DMS79 (cell line): ENCODE data around the gene GRAMD1B.

Experiments used
- DNase-seq: peaks from one replicate; lab custom pipeline; 2025; lab: John Stamatoyannopoulos, UW

GRAMD1B gene

DNA sequence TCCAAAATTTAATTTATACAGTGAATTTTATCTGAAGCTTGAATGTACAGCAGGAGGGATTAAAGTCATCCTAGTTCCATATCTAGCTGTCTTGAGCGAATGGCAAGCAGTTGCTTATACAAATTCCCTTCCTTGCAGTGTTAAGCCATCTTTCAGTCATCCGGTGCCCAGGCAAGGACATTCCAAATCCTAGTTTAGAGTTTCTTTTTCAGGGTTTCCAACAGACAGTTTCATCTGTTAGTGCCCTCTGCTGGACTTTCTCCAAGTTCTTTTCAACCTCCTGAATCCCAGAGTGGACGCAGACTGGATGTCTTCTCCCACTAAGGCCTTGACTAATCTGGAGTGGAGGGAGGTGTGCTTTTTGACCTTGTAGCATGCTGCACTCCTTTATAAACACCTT lies 45.4 kb downstream of the GRAMD1B start:
- DNase-seq: peak; percentile 23

DNA sequence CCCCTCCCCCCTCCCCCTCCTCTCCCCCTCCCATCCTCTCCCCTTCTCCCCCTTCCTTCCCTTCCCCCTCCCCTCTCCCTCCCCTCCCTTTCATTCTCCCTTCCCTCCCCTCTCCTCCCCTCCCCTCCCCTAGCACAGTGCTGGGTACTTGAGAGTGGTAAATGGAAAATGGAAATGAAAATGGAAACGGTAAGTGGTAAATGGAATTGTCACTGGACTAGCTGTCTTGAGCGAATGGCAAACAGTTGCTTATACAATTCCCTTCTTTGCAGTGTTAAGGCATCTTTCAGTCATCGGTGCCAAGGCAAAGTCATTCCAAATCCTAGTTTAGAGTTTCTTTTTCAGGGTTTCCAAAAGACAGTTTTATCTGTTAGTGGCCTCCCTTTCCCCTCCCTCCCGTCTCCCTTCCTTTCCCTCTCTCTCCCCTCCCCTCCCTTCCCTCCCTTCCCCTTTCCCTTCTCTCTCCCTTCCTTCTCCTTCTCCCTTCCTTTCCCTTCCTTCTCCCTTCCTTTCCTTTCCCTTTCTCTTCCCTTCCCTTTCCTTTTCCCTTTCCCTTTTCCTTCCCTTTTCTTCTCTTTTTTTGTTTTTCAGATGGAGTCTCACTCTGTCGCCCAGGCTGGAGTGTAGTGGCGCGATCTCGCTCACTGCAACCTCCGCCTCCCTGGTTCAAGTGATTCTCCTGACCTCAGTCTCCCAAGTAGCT lies 47.3 kb downstream of the GRAMD1B start:
- DNase-seq: no peak

DNA sequence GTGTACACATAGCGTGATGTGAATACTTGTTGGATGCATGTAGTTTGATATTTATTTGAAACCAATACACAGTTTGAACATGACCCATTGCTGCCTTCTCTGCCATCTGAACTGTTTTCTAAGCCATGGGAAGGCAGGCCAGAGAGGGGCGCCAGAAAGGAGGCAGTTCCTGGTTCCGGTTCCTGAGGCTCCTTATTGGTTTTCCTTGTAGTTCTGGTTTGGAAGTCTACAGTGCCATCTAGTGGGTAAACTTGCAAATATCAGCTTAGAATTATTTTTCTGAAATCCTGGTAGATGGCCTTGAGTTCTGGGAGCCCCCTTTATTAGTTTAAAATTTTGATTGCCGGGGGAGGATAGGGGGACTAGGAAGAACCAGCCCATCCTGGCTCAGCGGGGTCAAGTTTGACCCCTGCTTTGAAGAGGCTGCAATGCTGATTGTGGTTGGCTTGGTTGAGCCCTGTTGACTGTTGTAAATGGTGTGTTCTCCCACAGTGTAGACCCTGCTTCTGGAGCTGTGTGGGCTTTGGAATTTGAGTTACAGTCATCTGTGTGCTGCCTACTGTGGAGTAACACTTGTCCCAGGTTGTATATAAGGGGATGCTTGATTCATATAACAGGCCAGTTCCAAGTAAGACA lies 48.4 kb downstream of the GRAMD1B start:
- peak; percentile 61 for DNase-seq

DNA sequence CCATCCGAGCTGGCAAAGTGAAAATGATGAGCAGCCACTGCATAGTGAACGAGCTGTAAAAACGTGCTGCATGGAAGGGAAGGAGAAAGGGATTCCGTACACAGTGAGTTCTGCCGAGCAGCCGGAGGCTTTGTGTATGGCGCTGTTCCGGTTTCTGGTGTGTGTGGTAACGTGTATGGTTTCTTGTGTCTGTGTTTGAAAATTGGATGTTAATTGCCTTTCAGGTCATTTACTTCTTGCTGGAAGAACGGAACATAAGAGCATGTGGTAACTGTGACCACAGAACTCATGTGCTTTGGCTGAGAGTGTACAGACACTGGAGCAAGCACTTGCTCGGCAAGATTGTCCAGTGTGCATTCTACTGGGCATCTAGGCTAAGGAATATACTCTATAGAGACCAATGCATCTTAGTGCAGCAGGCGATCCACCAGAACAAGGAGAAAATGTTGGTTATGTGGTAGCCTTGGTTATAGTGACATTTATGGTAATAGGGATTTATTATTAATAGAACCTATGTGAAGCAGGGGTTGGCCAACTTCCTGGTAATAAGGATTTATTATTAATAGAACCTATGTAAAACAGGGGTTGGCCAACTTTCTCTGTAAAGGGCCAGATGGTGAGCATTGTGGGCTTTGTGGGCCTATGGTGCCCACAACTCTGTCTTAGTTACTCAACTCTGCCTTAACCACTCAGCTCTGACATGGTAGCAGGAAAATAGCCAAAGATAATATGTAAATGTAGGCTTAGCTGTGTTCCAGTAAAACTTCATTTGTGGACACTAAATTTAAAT lies 49.2 kb downstream of the GRAMD1B start:
- no peak for DNase-seq

DNA sequence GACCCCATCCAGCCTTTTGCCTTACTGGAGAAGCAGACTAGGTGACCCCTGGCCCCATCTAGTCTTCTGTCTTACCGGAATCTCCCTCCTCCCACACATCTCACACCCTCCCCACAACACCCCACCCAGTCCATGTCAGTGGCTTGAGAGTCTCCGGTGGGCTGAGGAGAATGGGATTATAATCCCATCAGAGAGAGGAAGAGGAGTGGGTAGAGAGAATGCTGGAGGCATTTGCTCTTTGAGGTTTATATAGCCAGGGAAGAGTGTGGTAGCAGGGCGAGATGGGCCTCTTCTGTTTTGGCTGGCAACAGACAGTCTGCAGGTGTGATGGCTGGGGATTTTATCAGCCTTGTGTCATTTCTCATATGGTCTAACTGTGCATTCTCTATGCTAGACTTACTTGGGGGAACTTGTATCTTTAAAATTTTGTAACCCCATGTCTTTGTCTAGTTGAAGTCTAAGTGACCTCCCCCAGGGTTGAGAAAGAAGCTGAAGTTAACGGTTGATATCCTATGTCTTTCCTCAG lies 50.3 kb downstream of the GRAMD1B start:
- no peak for DNase-seq

DNA sequence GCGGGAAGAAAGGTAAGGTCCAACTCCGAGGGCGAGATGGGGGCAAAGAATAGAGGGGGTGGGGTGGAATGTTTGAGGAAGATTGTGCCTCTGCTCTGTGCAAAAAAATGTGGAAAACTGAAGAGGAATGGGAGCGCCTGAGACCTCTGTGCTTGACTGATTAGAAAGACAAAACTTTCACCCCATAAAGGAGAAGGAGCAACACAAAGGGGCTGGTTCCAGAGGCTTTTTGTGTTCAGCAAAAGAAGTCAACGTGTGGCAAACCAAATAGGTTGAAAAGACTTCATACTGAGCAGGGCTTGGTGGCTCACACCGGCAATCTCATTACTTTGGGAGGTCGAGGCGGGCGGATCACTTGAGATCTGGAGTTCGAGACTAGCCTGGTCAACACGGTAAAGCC lies 50.8 kb downstream of the GRAMD1B start:
- DNase-seq: no peak

DNA sequence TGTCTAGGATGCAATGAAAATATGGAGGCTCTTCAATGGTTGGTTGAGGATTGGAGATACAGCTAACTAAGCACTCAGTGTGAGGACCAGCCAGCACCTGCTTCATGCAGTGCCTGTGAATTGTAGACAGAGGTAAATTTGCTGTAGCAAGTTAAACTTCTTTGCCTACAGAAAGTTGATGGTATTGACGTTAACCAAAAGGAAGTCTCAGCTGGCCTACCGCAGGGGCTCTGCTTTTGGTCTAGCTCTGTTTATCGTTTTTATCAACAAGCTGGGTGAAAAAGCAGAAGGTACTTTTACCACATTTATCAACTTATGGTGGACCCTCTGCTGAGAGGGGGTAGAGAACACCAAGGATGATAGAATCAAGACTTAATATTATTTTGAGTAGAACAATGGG lies 51.6 kb downstream of the GRAMD1B start:
- DNase-seq: no peak

DNA sequence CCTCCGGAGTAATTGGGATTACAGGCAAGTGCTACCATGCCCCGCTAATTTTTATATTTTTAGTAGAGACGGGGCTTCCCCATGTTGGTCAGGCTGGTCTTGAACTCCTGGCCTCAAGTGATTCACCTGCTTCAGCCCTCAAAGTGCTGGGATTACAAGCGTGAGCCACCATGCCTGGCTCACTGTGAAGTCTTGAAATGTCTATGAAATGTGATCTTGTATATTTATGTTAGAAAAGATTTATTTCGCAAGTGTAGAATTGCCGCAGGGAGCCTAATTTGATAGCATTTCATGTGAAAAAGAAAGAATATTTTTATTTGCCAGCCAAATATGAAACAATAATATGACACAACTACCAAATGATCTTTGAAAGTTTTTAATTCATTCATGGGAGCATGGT lies 52.1 kb downstream of the GRAMD1B start:
- DNase-seq: no peak

DNA sequence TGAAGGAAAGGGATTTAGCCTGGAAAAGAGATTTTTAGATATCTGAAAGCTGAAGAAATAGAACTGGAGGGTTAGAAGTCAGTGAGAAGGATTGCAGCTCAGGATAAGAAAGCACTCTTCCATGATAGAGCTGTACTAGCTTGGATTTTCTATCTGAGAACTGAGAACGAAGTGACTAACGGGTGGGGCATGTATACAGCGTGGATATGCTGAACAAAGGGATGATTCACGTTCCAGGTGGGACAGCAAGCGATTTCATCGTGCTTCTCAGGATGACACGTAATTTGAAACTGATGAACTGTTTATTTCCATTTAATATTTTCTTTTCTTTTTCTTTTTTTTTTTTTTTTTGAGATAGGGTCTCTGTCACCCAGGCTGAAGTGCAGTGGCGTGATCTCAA lies 53.0 kb downstream of the GRAMD1B start:
- no peak for DNase-seq

DNA sequence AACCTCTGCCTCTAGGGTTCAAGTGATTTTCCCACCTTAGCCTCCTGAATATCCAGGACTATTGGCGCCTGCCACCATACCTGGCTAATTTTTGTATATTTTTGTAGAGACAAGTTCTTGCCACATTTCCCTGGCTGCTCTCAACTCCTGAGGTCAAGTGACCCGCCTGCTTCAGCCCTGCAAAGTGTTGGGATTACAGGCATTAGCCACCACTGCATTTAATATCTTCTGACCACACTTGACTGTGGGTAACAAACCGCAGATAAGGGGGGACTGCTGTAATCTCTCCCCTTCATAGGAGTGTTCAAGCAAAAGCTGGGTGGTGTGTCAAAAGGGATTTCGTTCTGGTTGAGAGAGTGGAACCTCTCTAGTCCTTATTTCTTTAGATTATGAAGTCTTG lies 53.4 kb downstream of the GRAMD1B start:
- no peak for DNase-seq

DNA sequence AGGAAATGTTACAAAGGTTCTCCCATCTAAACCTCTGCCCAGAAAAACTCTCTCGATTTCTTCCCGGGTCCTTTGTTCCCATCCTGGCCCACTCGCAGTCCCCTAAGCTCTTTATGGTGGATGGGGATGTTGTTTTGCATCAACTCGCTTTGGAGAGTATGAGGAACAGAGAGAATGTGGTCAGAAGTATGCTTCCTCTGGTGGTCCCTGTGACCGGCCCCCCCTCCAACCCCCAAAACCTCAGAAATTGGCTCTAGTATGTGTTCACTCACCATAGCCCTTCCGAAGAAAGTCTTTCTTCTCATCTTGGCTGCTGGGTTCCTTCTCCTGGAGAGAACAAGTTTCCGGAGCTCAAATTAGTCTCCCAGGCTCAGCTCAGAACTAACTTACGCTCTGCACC lies 54.4 kb downstream of the GRAMD1B start:
- no peak for DNase-seq

DNA sequence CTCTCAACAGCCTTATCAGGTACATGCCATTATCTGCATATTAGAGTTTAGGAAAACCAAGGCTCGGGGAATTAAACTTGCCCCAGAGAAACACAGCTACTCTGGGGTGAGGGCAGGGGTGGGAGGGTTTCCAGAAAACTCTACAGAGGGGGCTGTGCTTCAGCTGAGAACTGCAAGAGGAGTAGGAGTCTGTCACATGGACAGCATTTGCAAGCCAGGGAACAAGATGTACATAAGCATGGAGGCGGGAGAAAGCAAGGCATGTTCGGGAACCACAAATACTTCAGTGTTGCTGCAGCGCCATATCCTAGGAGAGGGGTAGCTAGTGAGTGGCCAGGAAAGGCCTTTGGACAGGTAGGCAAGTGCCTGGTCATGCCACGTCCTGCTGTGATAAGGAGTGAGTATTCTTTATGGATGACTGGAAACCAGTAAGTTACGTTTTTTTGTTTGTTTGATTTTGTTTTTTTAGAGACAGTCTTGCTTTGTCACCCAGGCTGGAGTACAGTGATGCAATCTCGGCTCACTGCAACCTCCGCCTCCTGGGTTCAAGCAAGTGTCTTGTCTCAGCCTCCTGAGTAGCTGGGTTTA lies 57.2 kb downstream of the GRAMD1B start:
- DNase-seq: peak; percentile 17

DNA sequence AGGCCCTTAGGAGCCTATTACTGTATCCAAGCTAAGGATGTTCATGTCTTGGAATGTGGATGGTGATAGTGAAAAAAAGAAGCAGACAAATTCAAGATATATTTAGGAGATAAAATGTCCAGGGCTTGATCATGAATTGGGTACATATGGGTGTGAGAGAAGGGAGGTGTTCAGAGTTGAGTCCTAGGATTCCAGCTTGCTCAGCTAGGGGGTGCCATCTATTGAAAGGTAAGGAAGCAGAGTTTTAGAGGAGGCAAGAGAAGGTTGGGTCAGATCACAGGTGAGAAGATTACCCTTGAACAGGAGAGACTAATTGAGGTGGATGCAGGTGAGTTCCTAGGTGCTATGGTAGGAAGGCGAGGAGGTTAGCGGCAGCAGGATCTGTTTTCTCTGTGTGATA lies 60.5 kb downstream of the GRAMD1B start:
- no peak for DNase-seq

DNA sequence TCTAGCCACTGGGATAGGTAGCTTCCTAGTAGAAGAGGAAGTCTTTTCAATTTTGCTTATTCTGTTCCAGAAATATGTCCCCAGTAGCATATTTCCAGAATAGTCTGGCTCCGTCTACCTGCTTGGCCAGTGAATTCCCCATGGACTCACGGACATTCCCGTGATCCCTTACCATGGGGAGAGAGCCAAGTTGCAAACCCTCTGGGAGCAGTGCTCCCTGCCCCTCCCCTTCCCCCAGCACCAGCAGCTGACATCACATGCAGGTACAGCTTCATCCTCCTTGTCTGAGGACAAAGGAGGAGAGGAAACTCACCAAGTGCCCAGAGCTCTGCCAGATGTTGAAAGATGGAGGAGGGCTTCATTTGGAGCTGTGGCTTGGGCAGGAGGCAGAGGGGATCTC lies 61.2 kb downstream of the GRAMD1B start:
- DNase-seq: no peak

DNA sequence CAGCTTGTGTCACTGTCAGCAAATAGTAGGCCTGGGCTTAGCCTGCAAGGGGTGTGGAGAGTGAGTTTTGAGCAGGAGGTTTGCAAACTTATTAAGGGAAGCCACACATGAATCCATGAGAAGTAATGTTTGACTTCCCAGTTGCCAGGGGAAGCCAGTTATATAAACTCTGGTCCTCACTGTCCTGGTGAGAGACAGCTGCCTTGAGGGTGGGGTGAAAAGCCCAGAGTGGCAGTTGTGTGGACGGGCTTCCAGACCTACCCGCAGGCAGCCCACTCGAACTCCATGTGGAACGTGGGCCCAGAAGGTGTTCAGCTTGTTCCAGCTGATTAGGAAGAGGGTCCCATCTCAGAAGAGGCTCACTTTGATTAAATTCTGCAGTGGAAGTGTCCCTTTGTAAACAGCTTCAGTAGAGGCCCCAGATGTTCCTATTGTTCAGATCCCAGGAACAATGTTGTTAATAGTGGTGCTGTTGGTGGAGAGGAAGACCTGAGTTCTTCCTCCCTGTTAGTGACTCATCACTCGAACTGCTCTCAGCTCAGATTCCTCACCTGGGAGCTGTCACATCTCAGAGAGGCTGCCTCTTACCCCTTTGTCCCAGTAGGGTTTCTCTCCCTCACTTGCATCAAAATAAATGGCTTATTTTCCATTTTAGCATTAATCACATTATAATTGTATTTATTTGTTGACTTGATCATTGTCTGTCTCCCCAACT lies 63.4 kb downstream of the GRAMD1B start:
- no peak for DNase-seq

DNA sequence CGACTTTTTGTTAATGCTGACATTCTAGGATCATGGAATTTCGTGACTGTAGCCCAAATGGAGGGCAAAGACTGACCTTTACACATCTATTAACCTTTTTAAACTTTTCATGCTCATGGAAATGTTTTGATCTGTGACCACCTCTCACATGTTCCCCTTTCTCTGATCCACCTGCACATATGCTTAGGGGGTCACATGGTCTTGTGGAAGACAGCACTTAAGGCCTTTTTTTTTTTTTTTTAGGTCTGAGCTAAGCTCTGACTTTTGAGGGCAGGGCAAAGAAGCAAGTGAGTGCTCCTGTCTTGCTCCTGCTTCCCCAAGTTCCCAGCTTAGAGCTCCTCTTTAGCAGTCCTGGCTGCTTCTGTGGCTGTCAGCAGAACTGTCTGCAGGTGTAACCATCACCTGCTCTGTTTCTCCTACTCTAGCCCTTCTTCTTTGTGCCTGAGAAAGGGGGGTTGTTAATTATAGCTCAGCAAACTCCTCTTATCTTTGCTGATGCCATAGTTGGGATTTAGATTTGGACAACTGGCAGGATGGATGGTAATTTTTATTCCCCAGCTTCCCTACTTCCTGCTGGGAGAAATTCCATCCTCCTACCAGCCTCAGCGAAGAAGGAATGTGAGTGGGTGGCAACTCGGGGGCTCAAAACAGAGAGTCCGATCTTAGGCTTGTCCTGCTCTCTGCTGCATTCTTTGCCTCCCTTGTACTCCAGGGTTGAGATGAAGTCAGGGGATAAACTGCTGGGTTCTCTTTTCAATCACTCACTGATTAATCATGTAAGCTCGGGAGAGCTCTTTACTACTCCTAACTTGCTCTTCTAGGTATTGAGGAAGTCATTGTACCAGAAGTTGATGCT lies 64.4 kb downstream of the GRAMD1B start:
- DNase-seq: no peak

DNA sequence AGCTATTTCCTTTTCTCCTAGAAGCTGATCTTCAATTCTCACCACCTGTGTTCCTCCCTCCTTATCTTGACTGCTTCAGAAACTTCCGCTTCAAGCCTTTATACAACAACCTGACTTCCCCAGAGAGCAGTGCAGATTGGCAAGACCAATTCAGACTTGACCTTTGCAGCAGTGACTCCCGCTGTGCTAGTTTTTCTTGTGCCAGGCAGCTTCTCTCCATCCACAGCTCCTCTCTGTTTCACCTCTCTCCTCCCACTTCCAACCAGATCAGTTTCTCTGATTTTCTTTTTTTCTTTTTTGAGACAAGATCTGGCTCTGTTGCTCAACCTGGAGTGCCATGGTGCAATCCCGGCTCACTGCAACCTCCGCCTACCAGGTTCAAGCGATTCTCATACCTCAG lies 74.3 kb downstream of the GRAMD1B start:
- no peak for DNase-seq

DNA sequence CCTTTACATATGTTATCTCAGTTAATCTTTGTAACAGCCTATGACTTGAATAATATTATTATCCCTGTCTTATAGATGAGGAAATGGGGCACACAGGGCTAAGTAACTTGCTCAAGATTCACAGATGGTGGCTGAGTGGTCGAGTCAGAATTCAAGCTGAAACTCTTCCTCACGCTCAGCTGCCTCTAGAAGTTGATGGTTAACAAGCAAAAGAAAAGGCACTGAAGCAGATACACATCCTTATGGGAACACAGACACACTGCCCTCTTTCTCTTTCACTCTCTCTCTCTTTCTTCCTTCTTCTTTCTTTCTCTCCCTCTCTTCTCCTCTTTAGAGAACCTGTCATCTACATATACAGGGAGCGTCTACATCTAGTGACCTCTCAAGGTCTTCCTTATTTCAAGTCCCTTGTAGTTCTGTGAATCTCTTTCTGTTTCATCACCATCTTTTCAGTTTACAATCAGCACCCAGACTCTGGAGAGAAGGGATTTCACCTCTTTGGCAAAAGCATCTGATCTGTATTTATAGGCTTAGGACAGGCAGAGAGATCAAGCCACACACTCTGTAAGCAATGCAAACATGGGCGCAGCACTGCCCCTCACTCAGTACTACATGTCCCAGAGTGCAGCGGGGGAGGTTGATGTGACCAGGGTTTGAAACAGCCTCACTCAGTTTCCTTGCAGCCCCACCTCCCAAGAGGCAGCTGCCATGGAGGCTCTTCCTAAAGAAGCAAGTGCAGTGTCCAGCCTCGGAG lies 75.7 kb downstream of the GRAMD1B start:
- DNase-seq: peak; percentile 78

DNA sequence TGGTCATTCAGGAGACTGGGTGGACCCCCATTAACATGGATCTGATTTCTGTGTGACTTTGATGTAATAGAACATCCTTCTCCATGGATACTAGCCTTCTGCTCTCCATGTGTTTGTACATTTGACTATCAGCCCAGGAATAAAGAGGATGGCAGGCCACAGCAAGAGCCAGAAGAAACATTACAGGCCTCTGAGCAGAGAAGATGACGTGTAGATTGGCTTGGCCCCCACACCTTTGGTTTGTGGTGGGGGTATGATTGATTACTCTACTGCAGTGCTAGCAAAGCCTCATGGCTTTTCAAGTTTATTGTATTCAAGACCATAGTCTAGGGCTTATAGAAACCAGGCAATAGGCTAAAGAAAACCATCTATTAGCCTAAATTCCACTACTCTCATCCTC lies 77.0 kb downstream of the GRAMD1B start:
- DNase-seq: no peak
